K562 (cell line): Measurements from ENCODE around the gene MMP24OS. TPM values are rescaled to one million over a fixed set of nuclear protein-coding genes. Genes with fewer than 3 reads are reported as not detected.

Experiments
- FOXJ3 ChIP-seq: sonication (generic); formaldehyde crosslinking; IDR thresholded peaks from 2 replicates; pipeline ENCODE4 v1.4.0; 2020; ENCODE audit warnings: mild to moderate bottlenecking, missing genetic modification reagents
- FOXP1 ChIP-seq: sonication (generic); formaldehyde crosslinking; IDR thresholded peaks from 2 replicates; pipeline ENCODE4 v1.8.0; 2022; ENCODE audit warnings: mild to moderate bottlenecking, missing genetic modification reagents
- GATAD2A ChIP-seq: fragments of 450-650 bp; IDR thresholded peaks from 2 replicates; pipeline ENCODE4 v1.6.1; 2017
- GTF2E2 ChIP-seq: fragments of 200-800 bp; sonication (Bioruptor generic); IDR thresholded peaks from 2 replicates; pipeline ENCODE4 v1.6.1; 2016; ENCODE audit warnings: missing genetic modification characterization, missing compliant biosample characterization
- HDAC8 ChIP-seq: fragments of 450-650 bp; IDR thresholded peaks from 2 replicates; pipeline ENCODE4 v1.6.1; 2016; ENCODE audit warnings: mild to moderate bottlenecking, missing genetic modification characterization, moderate library complexity, missing compliant biosample characterization
- MAZ ChIP-seq, 2 experiments: fragments of 450-650 bp in 1 of 2; sonication (generic) in 1 of 2; formaldehyde crosslinking; IDR thresholded peaks in 1 of 2; conservative IDR thresholded peaks in 1 of 2; 2 replicates each; pipeline versions ENCODE4 v1.4.0 to v1.5.0; 2020; ENCODE audit warnings: mild to moderate bottlenecking in 1 of 2, missing genetic modification reagents in 1 of 2
- NCOA2 ChIP-seq, 2 experiments: fragments of 450-650 bp; IDR thresholded peaks; 2 replicates each; pipeline ENCODE4 v1.6.1; 2018; ENCODE audit warnings: mild to moderate bottlenecking in 2 of 2, moderate library complexity in 1 of 2; ENCODE audit not compliant: partially characterized antibody in 2 of 2
- NFE2 ChIP-seq: IDR thresholded peaks from 2 replicates; pipeline ENCODE4 v1.6.1; 2014; ENCODE audit warnings: antibody characterized with exemption, low read depth
- NONO ChIP-seq, 2 experiments: fragments of 200-400 bp in 1 of 2; fragments of 450-650 bp in 1 of 2; formaldehyde crosslinking in 1 of 2; IDR thresholded peaks; 2 replicates each; pipeline ENCODE4 v1.6.1; 2017; ENCODE audit warnings: low read depth in 2 of 2, mild to moderate bottlenecking in 2 of 2, moderate library complexity in 2 of 2, low read length in 1 of 2
- NR2C2 ChIP-seq, 2 experiments: fragments of 200-800 bp in 1 of 2; sonication (Bioruptor generic) in 1 of 2; sonication (generic) in 1 of 2; formaldehyde crosslinking in 1 of 2; IDR thresholded peaks; 2 replicates each; pipeline versions ENCODE4 v1.6.1 to v1.8.0; 2016 to 2022; ENCODE audit warnings: mild to moderate bottlenecking in 1 of 2, missing compliant biosample characterization in 1 of 2, missing genetic modification characterization in 1 of 2, missing genetic modification reagents in 1 of 2
- PPARD ChIP-seq: fragments of 250-450 bp; sonication (Bioruptor Pico); IDR thresholded peaks from 2 replicates; pipeline ENCODE4 v1.8.0; 2022; ENCODE audit warnings: inconsistent platforms, mild to moderate bottlenecking, moderate library complexity
- TBP ChIP-seq: optimal IDR thresholded peaks from 2 replicates; pipeline ENCODE3; 2011; ENCODE audit warnings: low read depth, low read length, improper control_type of control experiment
- XRCC4 ChIP-seq: IDR thresholded peaks from one replicate; pipeline ENCODE4 v1.6.1; 2011; ENCODE audit not compliant: insufficient read depth, insufficient read length; ENCODE audit errors: extremely low read depth
- YY1 ChIP-seq, 3 experiments: IDR thresholded peaks; 2 replicates each; pipeline ENCODE4 v1.6.1; 2011; ENCODE audit warnings: low read length in 2 of 3, mild to moderate bottlenecking in 2 of 3, moderate library complexity in 2 of 3, borderline replicate concordance in 1 of 3, control low read depth in 1 of 3, low read depth in 1 of 3; ENCODE audit not compliant: insufficient read depth in 3 of 3, insufficient replicate concordance in 2 of 3, control insufficient read depth in 1 of 3, insufficient read length in 1 of 3; ENCODE audit errors: extremely low read depth in 1 of 3
- ZNF431 ChIP-seq: sonication (generic); formaldehyde crosslinking; IDR thresholded peaks from 2 replicates; pipeline ENCODE4 v1.8.0; 2022; ENCODE audit warnings: mild to moderate bottlenecking, missing genetic modification reagents
- polyA plus RNA-seq, 8 experiments: library from polyadenylated mRNA; depleted of rRNA in 4 of 8; stranded (reverse) in 5 of 8; unstranded in 3 of 8; fragments of >200 nt; fragmentation: Nextera tagmentation in 2 of 8; fragmentation: Illumina TruSeq in 1 of 8; extraction: Ambion mirVana in 2 of 8; extraction: Trizol in 1 of 8; gene quantifications; 2 replicates each; pipeline versions ENCODE4 v1.2.1 to v1.2.3, GENCODE V29; 2011 to 2014; ENCODE audit warnings: inconsistent platforms in 1 of 8, missing spikeins in 1 of 8
- total RNA-seq, 7 experiments: library from RNA; depleted of rRNA in 6 of 7; stranded (reverse); fragments of >200 nt in 6 of 7; fragmentation: Illumina TruSeq in 2 of 7; extraction: Trizol in 2 of 7; gene quantifications; 2 replicates each; pipeline versions ENCODE4 v1.2.1 to v1.2.3, GENCODE V29; 2011 to 2021; ENCODE audit warnings: low replicate concordance in 1 of 7
- TF ChIP-seq, protein P1 (sequence below): fragments of 200-800 bp; sonication (Bioruptor generic); IDR thresholded peaks from 2 replicates; pipeline ENCODE4 v1.6.1; 2017; ENCODE audit warnings: missing genetic modification characterization, missing compliant biosample characterization
- TF ChIP-seq, protein P2 (sequence below): fragments of 250-450 bp; sonication (Bioruptor Pico); IDR thresholded peaks from 2 replicates; pipeline ENCODE4 v1.8.0; 2021; ENCODE audit warnings: borderline replicate concordance, mild to moderate bottlenecking, moderate library complexity; ENCODE audit not compliant: poor library complexity, severe bottlenecking
- TF ChIP-seq, protein P3 (sequence below), 2 experiments: IDR thresholded peaks in 1 of 2; conservative IDR thresholded peaks in 1 of 2; 2 replicates each; pipeline ENCODE4 v1.6.1; 2016; ENCODE audit warnings: low read depth in 2 of 2, mild to moderate bottlenecking in 1 of 2, missing compliant biosample characterization in 1 of 2, missing genetic modification characterization in 1 of 2, moderate library complexity in 1 of 2
- TF ChIP-seq, protein P4 (sequence below): fragments of 450-650 bp; IDR thresholded peaks from 2 replicates; pipeline ENCODE4 v1.6.1; 2014; ENCODE audit warnings: low read depth, mild to moderate bottlenecking, moderate library complexity, borderline replicate concordance

The MMP24OS gene
- total and polyA plus RNA-seq, 9 of the 15 experiments (the other 6 are each of a cell fraction or from before 2014, with no cell fraction given): 0.92 to 41.5 (median 11.4) TPM

DNA sequence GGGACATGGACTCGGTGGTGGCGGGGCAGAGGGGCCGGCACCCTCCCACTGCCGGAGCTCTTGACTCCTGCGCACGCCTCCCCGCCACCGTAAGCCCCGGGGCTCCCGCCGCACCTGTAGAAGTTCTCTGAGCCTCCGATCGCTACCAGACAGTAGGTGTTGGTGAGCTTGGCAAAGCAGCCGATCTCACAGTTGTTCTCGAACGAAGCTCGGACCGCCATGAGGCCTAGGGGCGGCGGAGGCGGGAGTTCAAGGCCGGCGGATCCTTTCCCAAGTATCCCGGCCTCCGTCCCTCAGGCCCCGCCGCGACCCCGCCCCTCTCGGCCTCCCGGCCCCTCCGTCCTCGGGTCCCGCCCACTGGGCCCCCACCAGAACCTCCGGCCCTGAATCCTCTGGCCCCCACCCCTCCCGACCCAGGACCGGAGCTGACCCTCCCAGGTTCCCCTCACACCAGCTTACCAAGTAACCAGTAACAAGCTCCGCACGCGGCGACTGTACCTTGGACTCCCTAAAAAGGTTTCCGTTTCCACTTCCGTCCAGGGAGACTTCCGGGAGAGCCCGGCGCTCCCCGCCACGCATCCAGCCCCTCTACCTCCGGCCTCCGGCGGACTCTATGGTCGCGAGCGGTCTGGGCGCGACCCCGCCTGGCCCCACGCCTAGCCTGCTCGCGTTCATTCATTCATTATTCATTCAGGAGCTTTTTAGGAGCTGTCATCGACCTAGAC lies 6.5 kb upstream of the MMP24OS start, which contains the start of gene EIF6 (continued):
- TF ChIP-seq, protein P1, sequence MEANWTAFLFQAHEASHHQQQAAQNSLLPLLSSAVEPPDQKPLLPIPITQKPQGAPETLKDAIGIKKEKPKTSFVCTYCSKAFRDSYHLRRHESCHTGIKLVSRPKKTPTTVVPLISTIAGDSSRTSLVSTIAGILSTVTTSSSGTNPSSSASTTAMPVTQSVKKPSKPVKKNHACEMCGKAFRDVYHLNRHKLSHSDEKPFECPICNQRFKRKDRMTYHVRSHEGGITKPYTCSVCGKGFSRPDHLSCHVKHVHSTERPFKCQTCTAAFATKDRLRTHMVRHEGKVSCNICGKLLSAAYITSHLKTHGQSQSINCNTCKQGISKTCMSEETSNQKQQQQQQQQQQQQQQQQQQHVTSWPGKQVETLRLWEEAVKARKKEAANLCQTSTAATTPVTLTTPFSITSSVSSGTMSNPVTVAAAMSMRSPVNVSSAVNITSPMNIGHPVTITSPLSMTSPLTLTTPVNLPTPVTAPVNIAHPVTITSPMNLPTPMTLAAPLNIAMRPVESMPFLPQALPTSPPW (CRISPR knock-in tag): peak; percentile 87
- TF ChIP-seq, protein P2, sequence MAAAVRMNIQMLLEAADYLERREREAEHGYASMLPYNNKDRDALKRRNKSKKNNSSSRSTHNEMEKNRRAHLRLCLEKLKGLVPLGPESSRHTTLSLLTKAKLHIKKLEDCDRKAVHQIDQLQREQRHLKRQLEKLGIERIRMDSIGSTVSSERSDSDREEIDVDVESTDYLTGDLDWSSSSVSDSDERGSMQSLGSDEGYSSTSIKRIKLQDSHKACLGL: peak; percentile 10
- TF ChIP-seq NFE2: no peak
- TF ChIP-seq MAZ (CRISPR knock-in tag; conservative IDR thresholded peaks at IDR 0.05 in 1 of 2, IDR thresholded peaks at IDR 0.05 in 1 of 2): peak; percentile 68 to 92
- TF ChIP-seq ZNF431 (CRISPR knock-in tag): no peak
- TF ChIP-seq, protein P3, sequence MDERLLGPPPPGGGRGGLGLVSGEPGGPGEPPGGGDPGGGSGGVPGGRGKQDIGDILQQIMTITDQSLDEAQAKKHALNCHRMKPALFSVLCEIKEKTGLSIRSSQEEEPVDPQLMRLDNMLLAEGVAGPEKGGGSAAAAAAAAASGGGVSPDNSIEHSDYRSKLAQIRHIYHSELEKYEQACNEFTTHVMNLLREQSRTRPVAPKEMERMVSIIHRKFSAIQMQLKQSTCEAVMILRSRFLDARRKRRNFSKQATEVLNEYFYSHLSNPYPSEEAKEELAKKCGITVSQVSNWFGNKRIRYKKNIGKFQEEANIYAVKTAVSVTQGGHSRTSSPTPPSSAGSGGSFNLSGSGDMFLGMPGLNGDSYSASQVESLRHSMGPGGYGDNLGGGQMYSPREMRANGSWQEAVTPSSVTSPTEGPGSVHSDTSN (CRISPR knock-in tag; IDR thresholded peaks at IDR 0.05; ENCODE audit: low read depth): no peak
- TF ChIP-seq, protein P3 (tag; conservative IDR thresholded peaks at IDR 0.05; ENCODE audit: low read depth): no peak
- no peak for TF ChIP-seq PPARD (CRISPR knock-in tag)
- peak; percentile 79 for TF ChIP-seq TBP
- TF ChIP-seq FOXP1 (CRISPR knock-in tag): peak; percentile 87
- TF ChIP-seq HDAC8 (tag): no peak
- TF ChIP-seq, protein P4, sequence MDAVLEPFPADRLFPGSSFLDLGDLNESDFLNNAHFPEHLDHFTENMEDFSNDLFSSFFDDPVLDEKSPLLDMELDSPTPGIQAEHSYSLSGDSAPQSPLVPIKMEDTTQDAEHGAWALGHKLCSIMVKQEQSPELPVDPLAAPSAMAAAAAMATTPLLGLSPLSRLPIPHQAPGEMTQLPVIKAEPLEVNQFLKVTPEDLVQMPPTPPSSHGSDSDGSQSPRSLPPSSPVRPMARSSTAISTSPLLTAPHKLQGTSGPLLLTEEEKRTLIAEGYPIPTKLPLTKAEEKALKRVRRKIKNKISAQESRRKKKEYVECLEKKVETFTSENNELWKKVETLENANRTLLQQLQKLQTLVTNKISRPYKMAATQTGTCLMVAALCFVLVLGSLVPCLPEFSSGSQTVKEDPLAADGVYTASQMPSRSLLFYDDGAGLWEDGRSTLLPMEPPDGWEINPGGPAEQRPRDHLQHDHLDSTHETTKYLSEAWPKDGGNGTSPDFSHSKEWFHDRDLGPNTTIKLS: peak; percentile 98
- no peak for TF ChIP-seq NCOA2 (IDR thresholded peaks at IDR 0.05; ENCODE audit: partially characterized antibody in 2 of 2)
- TF ChIP-seq GTF2E2 (tag): no peak; the same call in 1 of the 2 replicates
- TF ChIP-seq NR2C2 (CRISPR knock-in tag; IDR thresholded peaks at IDR 0.05): peak; percentile 11
- peak; percentile 70; the same call in 1 of the 2 replicates for TF ChIP-seq NR2C2 (tag; IDR thresholded peaks at IDR 0.05)
- peak in 1 of 3 experiments; percentile 31 for TF ChIP-seq YY1 (IDR thresholded peaks at IDR 0.05; ENCODE audit: borderline replicate concordance in 1 of 3, control insufficient read depth in 1 of 3, extremely low read depth in 1 of 3, insufficient read depth in 3 of 3, insufficient read length in 1 of 3, insufficient replicate concordance in 2 of 3, low read depth in 1 of 3, low read length in 2 of 3)
- no peak for TF ChIP-seq GATAD2A
- TF ChIP-seq NONO (IDR thresholded peaks at IDR 0.05; ENCODE audit: low read depth in 2 of 2, low read length in 1 of 2): no peak; a peak in 1 of 4 replicates
- TF ChIP-seq FOXJ3 (CRISPR knock-in tag): no peak
- no peak for TF ChIP-seq XRCC4
